WTC11 (cell line): ENCODE data around the gene MAP7D2. TPM values are rescaled to one million over a fixed set of nuclear protein-coding genes. Genes with fewer than 3 reads are reported as not detected.

Source experiments
- ATAC-seq: fragments of 200-7000 bp; cut with Tn5 transposase; 2 replicates; pipeline ENCODE4 v1.10.0; 2021; ENCODE audit warnings: mild to moderate bottlenecking, moderate library complexity
- CTCF ChIA-PET: fragments of 300-600 bp; sonication (Branson Sonifier 250); formaldehyde crosslinking; loops from one replicate; lab custom pipeline; 2021; ENCODE audit warnings: antibody characterized with exemption; lab: Charles Lee
- POLR2A ChIA-PET: fragments of 350-600 bp; sonication (Branson Sonifier 250); formaldehyde crosslinking; loops from one replicate; lab custom pipeline; 2021; ENCODE audit warnings: antibody characterized with exemption; lab: Charles Lee
- DNase-seq: peaks from one replicate; pipeline ENCODE4 v3.0.0; 2021; ENCODE audit warnings: low spot score
- H3K27ac Mint-ChIP-seq: 2 replicates; pipeline ENCODE4 v1.8.0; 2021; ENCODE audit warnings: mixed read lengths
- H3K27me3 Mint-ChIP-seq: 2 replicates; pipeline ENCODE4 v1.8.0; 2021; ENCODE audit warnings: low read depth, mild to moderate bottlenecking, moderate library complexity, mixed read lengths
- H3K36me3 Mint-ChIP-seq: 2 replicates; pipeline ENCODE4 v1.8.0; 2021; ENCODE audit warnings: mixed read lengths
- H3K4me1 Mint-ChIP-seq: 2 replicates; pipeline ENCODE4 v1.8.0; 2022; ENCODE audit warnings: mixed read lengths
- H3K4me3 Mint-ChIP-seq: 2 replicates; pipeline ENCODE4 v1.8.0; 2021; ENCODE audit warnings: mild to moderate bottlenecking, moderate library complexity, mixed read lengths
- H3K9me3 Mint-ChIP-seq: 2 replicates; pipeline ENCODE4 v1.8.0; 2021; ENCODE audit warnings: mixed read lengths
- AR ChIP-seq: fragments of 250-450 bp; sonication (Bioruptor Pico); IDR thresholded peaks from 2 replicates; pipeline ENCODE4 v1.9.0; 2021; ENCODE audit warnings: mild to moderate bottlenecking
- ATF2 ChIP-seq: sonication (generic); formaldehyde crosslinking; IDR thresholded peaks from 2 replicates; pipeline ENCODE4 v1.8.1; 2022; ENCODE audit warnings: low read depth, missing genetic modification reagents, borderline replicate concordance
- CDX4 ChIP-seq: fragments of 250-450 bp; sonication (Bioruptor Pico); IDR thresholded peaks from 2 replicates; pipeline ENCODE4 v1.9.0; 2021; ENCODE audit warnings: moderate library complexity, mild to moderate bottlenecking, inconsistent platforms, borderline replicate concordance
- ESRRA ChIP-seq: sonication (generic); formaldehyde crosslinking; IDR thresholded peaks from 2 replicates; pipeline ENCODE4 v1.8.1; 2022; ENCODE audit warnings: mild to moderate bottlenecking, missing genetic modification reagents, borderline replicate concordance
- HMGA2 ChIP-seq: fragments of 250-450 bp; sonication (Bioruptor Pico); IDR thresholded peaks from 2 replicates; pipeline ENCODE4 v1.4.0; 2021; ENCODE audit warnings: mild to moderate bottlenecking, moderate library complexity
- MXD4 ChIP-seq: fragments of 250-450 bp; sonication (Bioruptor Pico); IDR thresholded peaks from 2 replicates; pipeline ENCODE4 v1.8.0; 2021; ENCODE audit warnings: mild to moderate bottlenecking, moderate library complexity, borderline replicate concordance
- PREB ChIP-seq: sonication (generic); formaldehyde crosslinking; IDR thresholded peaks from 2 replicates; pipeline ENCODE4 v1.8.1; 2022; ENCODE audit warnings: mild to moderate bottlenecking, missing genetic modification reagents, moderate library complexity, borderline replicate concordance
- SMAD3 ChIP-seq: sonication (generic); formaldehyde crosslinking; IDR thresholded peaks from 2 replicates; pipeline ENCODE4 v1.8.0; 2022; ENCODE audit warnings: missing genetic modification reagents, mild to moderate bottlenecking, borderline replicate concordance
- SOX15 ChIP-seq: fragments of 250-450 bp; sonication (Bioruptor Pico); IDR thresholded peaks from 2 replicates; pipeline ENCODE4 v1.9.0; 2021; ENCODE audit warnings: mild to moderate bottlenecking
- STAT6 ChIP-seq: sonication (generic); formaldehyde crosslinking; conservative IDR thresholded peaks from 2 replicates; pipeline ENCODE4 v1.8.1; 2023; ENCODE audit warnings: mild to moderate bottlenecking, low read depth, missing genetic modification reagents, moderate library complexity
- ZBTB43 ChIP-seq: sonication (generic); formaldehyde crosslinking; IDR thresholded peaks from 2 replicates; pipeline ENCODE4 v1.8.1; 2023; ENCODE audit warnings: mild to moderate bottlenecking, missing genetic modification reagents
- ZMAT4 ChIP-seq: fragments of 250-450 bp; sonication (Bioruptor Pico); IDR thresholded peaks from 2 replicates; pipeline ENCODE4 v1.9.0; 2021; ENCODE audit warnings: mild to moderate bottlenecking
- ZNF423 ChIP-seq: fragments of 250-450 bp; sonication (Bioruptor Pico); IDR thresholded peaks from 2 replicates; pipeline ENCODE4 v2.1.2; 2022; ENCODE audit warnings: mild to moderate bottlenecking, moderate library complexity
- total RNA-seq: library from RNA; stranded (reverse); gene quantifications from 3 replicates; pipeline ENCODE4 v1.2.3, GENCODE V29; 2021
- TF ChIP-seq, protein P1 (sequence below): sonication (generic); formaldehyde crosslinking; IDR thresholded peaks from 2 replicates; pipeline ENCODE4 v1.8.0; 2023; ENCODE audit warnings: missing genetic modification reagents, mild to moderate bottlenecking, borderline replicate concordance

The MAP7D2 gene
- total RNA-seq, 1 experiment from 2014 or later: 0.57 TPM

- TF ChIP-seq, protein P1, sequence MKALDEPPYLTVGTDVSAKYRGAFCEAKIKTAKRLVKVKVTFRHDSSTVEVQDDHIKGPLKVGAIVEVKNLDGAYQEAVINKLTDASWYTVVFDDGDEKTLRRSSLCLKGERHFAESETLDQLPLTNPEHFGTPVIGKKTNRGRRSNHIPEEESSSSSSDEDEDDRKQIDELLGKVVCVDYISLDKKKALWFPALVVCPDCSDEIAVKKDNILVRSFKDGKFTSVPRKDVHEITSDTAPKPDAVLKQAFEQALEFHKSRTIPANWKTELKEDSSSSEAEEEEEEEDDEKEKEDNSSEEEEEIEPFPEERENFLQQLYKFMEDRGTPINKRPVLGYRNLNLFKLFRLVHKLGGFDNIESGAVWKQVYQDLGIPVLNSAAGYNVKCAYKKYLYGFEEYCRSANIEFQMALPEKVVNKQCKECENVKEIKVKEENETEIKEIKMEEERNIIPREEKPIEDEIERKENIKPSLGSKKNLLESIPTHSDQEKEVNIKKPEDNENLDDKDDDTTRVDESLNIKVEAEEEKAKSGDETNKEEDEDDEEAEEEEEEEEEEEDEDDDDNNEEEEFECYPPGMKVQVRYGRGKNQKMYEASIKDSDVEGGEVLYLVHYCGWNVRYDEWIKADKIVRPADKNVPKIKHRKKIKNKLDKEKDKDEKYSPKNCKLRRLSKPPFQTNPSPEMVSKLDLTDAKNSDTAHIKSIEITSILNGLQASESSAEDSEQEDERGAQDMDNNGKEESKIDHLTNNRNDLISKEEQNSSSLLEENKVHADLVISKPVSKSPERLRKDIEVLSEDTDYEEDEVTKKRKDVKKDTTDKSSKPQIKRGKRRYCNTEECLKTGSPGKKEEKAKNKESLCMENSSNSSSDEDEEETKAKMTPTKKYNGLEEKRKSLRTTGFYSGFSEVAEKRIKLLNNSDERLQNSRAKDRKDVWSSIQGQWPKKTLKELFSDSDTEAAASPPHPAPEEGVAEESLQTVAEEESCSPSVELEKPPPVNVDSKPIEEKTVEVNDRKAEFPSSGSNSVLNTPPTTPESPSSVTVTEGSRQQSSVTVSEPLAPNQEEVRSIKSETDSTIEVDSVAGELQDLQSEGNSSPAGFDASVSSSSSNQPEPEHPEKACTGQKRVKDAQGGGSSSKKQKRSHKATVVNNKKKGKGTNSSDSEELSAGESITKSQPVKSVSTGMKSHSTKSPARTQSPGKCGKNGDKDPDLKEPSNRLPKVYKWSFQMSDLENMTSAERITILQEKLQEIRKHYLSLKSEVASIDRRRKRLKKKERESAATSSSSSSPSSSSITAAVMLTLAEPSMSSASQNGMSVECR (CRISPR knock-in tag): no peak
- TF ChIP-seq SMAD3 (CRISPR knock-in tag): no peak
- no peak for TF ChIP-seq CDX4 (CRISPR knock-in tag)
- TF ChIP-seq ZNF423 (CRISPR knock-in tag): no peak
- no peak for TF ChIP-seq ESRRA
- TF ChIP-seq SOX15: no peak
- no peak for TF ChIP-seq AR (CRISPR knock-in tag)
- TF ChIP-seq HMGA2 (CRISPR knock-in tag): no peak
- no peak for TF ChIP-seq ZBTB43 (CRISPR knock-in tag)
- no peak for TF ChIP-seq STAT6 (CRISPR knock-in tag)
Measured at GRCh38 chrX:20032201-20032600, 84.5 kb downstream of the MAP7D2 start (continued).

DNA sequence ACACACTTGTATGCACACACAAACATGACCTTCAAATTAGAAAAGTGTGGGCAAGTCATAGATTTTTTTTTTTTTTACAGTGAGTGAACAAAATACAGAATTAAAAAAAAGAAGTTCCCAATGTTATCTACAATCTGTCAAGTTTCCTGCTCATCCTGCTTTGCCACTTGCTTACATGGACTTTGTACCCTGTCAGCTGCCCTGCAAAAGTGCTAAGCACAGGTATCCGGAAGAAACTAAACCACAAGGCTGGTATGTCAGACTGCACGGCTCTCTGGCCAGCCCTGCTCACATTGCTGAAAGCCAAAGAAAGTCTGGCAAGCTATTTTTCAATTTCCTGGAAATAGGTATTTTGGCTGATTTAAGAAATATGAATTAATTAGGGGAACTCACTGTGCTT is 87.0 kb downstream of the MAP7D2 start:
- no peak overlapping the region for H3K4me3 Mint-ChIP-seq
- DNase-seq: no peak
- ChIA-PET POLR2A (no interaction called here), CTCF (no interaction called here)
- no peak for ATAC-seq
- H3K36me3 Mint-ChIP-seq: no peaks in the 10 kb centered on the region
- peaks cover 4% of the 10 kb centered on the region for H3K4me1 Mint-ChIP-seq
- H3K27ac Mint-ChIP-seq: no peak overlapping the region
- H3K9me3 Mint-ChIP-seq: no peaks in the 10 kb centered on the region
- no peaks in the 10 kb centered on the region for H3K27me3 Mint-ChIP-seq
- TF ChIP-seq PREB (no peak), MXD4 (no peak), ZMAT4 (CRISPR knock-in tag) (no peak), ATF2 (no peak)
- TF ChIP-seq, protein P1 (CRISPR knock-in tag): no peak
